Retinal pigment epithelial cell (primary cell): ENCODE results near the gene AHR.
"Not testable (repeated sequence)": the region's sequence is repeated elsewhere in the genome, so short reads cannot be mapped to it uniquely, and the experiment has no call there.

Source experiments
- DNase-seq: peaks from one replicate; pipeline ENCODE4 v3.0.0-alpha.2; 2010; ENCODE audit warnings: low read depth
- H3K4me3 ChIP-seq: 2 replicates; pipeline ENCODE4 v1.5.1; 2011; ENCODE audit warnings: mild to moderate bottlenecking, low read length, control low read depth, moderate library complexity
- CTCF ChIP-seq: conservative IDR thresholded peaks from 2 replicates; pipeline ENCODE4 v1.5.1; 2011; ENCODE audit warnings: low read depth, low read length, control low read depth, inconsistent platforms

Gene AHR

GRCh38 chr7:17391366-17391765, 92.9 kb downstream of the AHR start:
- no peak overlapping the region for H3K4me3 ChIP-seq
- no peak for DNase-seq
- TF ChIP-seq CTCF = no peak

- no peak for DNase-seq
- no peak for TF ChIP-seq CTCF
- H3K4me3 ChIP-seq = no peak overlapping the region
Measured at GRCh38 chr7:17392846-17393245, 94.4 kb downstream of the AHR start.

- DNase-seq, H3K4me3 ChIP-seq: not testable (repeated sequence)
Measured at GRCh38 chr7:17394563-17394962, 96.1 kb downstream of the AHR start.
